ENCODE measurements around the gene SLC25A29.

SLC25A29 gene

DNA sequence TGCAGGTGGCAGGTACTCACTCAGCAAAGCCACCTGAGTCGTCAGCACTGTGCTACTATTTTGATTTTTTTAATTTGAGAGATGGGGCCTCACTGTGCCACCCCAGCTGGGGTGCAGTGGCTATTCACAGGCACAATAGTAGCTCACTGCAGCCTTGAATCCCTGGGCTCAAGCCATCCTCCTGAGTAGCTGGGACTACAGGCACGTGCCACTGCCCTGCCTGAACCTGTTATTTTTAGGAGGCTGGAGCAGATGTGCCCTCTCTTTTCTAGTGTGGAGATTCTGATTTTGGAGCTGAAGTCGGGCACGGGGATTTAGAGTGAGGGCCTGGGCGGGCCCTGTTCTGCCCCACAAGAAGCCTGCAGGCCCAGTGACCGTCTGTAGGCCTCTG lies 34.2 kb upstream of the SLC25A29 start:
- Mint-ChIP-seq H3K27me3 (no peaks in the 10 kb centered on the region), H3K4me3 (no peak overlapping the region), H3K27ac (ENCODE audit: low read depth) (no peak overlapping the region), H3K4me1 (no peaks in the 10 kb centered on the region), H3K9me3 (no peaks in the 10 kb centered on the region), H3K36me3 (ENCODE audit: insufficient read depth) (peaks cover 27% of the 10 kb centered on the region)
- ATAC-seq (replicated peaks; ENCODE audit: extremely low read depth, poor library complexity, severe bottlenecking), result no peak
- DNase-seq (ENCODE audit: low spot score in 2 of 2), result no peak

DNA sequence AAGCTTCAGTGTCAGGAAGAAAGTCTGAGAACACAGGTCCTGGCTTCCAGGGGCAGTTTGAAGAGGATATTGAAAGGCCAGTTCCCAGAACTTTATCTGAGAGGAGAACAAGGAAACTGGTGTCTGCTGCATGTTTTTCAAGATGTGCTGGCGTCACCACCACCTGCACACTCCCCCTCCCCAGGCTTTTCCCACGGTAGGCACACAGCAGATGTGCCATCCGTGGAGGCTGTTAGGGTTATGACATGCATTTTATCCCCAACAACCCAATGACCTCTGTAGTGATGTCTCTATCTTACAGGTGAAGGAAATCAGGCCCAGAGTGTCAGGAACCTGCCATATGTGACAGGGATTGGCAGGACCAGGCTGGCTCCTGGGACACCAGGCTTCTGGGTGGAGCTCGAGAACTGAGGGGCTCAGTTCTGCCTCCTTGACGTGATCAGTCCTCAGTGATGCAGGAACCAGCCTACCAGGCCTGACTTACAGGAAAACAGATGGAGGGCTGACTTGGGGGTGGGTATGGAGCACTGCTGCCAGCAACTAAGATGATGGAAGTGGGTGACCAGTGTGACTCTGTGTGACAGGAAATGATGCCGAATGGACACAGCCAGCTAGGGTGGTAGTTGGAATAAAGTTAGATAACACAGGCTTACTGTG lies 33.6 kb upstream of the SLC25A29 start:
- Mint-ChIP-seq H3K4me1 (no peaks in the 10 kb centered on the region), H3K27ac (ENCODE audit: low read depth) (peak overlapping the region; percentile 78), H3K27me3 (no peaks in the 10 kb centered on the region), H3K36me3 (ENCODE audit: insufficient read depth) (peaks cover 30% of the 10 kb centered on the region), H3K9me3 (no peaks in the 10 kb centered on the region), H3K4me3 (no peak overlapping the region)
- DNase-seq (ENCODE audit: low spot score in 2 of 2) (no peak), ATAC-seq (replicated peaks; ENCODE audit: extremely low read depth, poor library complexity, severe bottlenecking) (no peak)

- no peak for ATAC-seq (replicated peaks; ENCODE audit: extremely low read depth, poor library complexity, severe bottlenecking)
- no peaks in the 10 kb centered on the region for H3K4me1 Mint-ChIP-seq
- H3K36me3 Mint-ChIP-seq (ENCODE audit: insufficient read depth), result peaks cover 21% of the 10 kb centered on the region
- H3K27ac Mint-ChIP-seq (ENCODE audit: low read depth), result peak overlapping the region; percentile 61
- no peaks in the 10 kb centered on the region for H3K27me3 Mint-ChIP-seq
- no peak for DNase-seq (ENCODE audit: low spot score in 2 of 2)
- no peak overlapping the region for H3K4me3 Mint-ChIP-seq
- no peaks in the 10 kb centered on the region for H3K9me3 Mint-ChIP-seq
Measured at GRCh38 chr14:100336618-100337530, 30.6 kb upstream of the SLC25A29 start.

GRCh38 chr14:100334904-100335303 lies 28.7 kb upstream of the SLC25A29 start:
- ATAC-seq (replicated peaks; ENCODE audit: extremely low read depth, poor library complexity, severe bottlenecking) (no peak), DNase-seq (ENCODE audit: low spot score in 2 of 2) (no peak)
- H3K36me3 Mint-ChIP-seq (ENCODE audit: insufficient read depth), result peaks cover 21% of the 10 kb centered on the region

DNA sequence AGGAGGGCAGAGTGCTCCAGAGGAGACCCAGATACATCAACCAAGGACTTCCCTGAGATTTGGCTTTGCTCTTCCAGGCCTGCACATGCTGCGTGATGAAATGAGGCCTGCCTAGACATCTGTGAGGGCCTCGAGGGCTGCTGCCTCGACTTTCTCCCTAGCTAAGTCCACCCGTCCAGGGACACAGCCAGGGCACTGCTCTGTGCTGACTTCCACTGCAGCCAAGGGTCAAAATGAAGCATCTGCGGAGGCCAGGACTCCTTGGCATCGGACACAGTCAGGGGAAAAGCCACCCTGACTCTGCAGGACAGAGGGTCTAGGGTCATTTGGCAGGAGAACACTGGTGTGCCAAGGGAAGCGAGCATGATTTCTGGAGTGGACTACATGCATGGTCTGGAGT lies 27.6 kb upstream of the SLC25A29 start:
- Mint-ChIP-seq H3K27ac (ENCODE audit: low read depth) (no peak overlapping the region), H3K9me3 (no peaks in the 10 kb centered on the region), H3K27me3 (no peaks in the 10 kb centered on the region), H3K4me1 (no peaks in the 10 kb centered on the region), H3K36me3 (ENCODE audit: insufficient read depth) (peaks cover 18% of the 10 kb centered on the region), H3K4me3 (no peak overlapping the region)
- ATAC-seq (replicated peaks; ENCODE audit: extremely low read depth, poor library complexity, severe bottlenecking) (no peak), DNase-seq (ENCODE audit: low spot score in 2 of 2) (no peak)

More at GRCh38 chr14:100334904-100335303, 28.7 kb upstream of the SLC25A29 start:
- Mint-ChIP-seq H3K9me3 (no peaks in the 10 kb centered on the region), H3K27me3 (no peaks in the 10 kb centered on the region), H3K4me3 (no peak overlapping the region), H3K4me1 (no peaks in the 10 kb centered on the region), H3K27ac (ENCODE audit: low read depth) (no peak overlapping the region)

GRCh38 chr14:100333311-100333710 lies 27.1 kb upstream of the SLC25A29 start:
- Mint-ChIP-seq H3K36me3 (ENCODE audit: insufficient read depth) (peaks cover 16% of the 10 kb centered on the region), H3K27ac (ENCODE audit: low read depth) (no peak overlapping the region), H3K4me3 (no peak overlapping the region), H3K27me3 (no peaks in the 10 kb centered on the region), H3K9me3 (no peaks in the 10 kb centered on the region), H3K4me1 (no peaks in the 10 kb centered on the region)
- no peak for DNase-seq (ENCODE audit: low spot score in 2 of 2)
- ATAC-seq (replicated peaks; ENCODE audit: extremely low read depth, poor library complexity, severe bottlenecking), result no peak

- Mint-ChIP-seq H3K4me1 (no peaks in the 10 kb centered on the region), H3K27ac (ENCODE audit: low read depth) (no peak overlapping the region), H3K4me3 (no peak overlapping the region), H3K9me3 (no peaks in the 10 kb centered on the region), H3K27me3 (no peaks in the 10 kb centered on the region), H3K36me3 (ENCODE audit: insufficient read depth) (peaks cover 14% of the 10 kb centered on the region)
- ATAC-seq (replicated peaks; ENCODE audit: extremely low read depth, poor library complexity, severe bottlenecking) (no peak), DNase-seq (ENCODE audit: low spot score in 2 of 2) (no peak)
Measured at GRCh38 chr14:100332797-100333196, 26.6 kb upstream of the SLC25A29 start.

DNA sequence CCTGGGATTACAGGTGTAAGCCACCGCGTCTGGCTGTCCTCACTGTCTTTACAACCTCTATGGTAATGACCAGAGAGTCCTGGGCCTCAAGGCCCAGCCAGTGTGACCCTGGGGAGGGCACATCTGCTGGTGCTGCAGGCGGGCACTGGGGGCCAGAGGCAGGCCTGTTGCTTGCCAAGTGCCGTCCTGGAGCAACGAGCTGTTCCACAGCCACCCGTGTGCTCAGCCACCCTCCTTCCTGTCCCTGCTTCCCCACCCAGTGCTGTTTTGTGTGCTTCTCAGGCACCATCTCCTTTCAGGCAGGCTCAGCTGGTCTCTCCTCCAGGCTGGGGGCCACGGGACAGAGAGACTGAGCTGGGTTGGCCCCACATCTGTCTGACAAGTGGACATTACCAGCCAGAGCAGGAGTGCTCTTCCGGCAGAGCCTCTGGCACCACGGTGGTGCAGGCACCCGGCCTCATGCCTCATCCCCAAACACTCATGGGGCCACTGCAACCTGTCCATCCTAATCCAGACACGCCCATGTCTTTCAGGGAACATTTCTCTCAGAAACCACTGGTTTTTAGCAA lies 25.9 kb upstream of the SLC25A29 start:
- Mint-ChIP-seq H3K36me3 (ENCODE audit: insufficient read depth) (peaks cover 14% of the 10 kb centered on the region), H3K4me1 (no peaks in the 10 kb centered on the region), H3K4me3 (no peak overlapping the region), H3K9me3 (no peaks in the 10 kb centered on the region), H3K27me3 (no peaks in the 10 kb centered on the region), H3K27ac (ENCODE audit: low read depth) (peak overlapping the region; percentile 83)
- DNase-seq (ENCODE audit: low spot score in 2 of 2) (no peak), ATAC-seq (replicated peaks; ENCODE audit: extremely low read depth, poor library complexity, severe bottlenecking) (no peak)

DNA sequence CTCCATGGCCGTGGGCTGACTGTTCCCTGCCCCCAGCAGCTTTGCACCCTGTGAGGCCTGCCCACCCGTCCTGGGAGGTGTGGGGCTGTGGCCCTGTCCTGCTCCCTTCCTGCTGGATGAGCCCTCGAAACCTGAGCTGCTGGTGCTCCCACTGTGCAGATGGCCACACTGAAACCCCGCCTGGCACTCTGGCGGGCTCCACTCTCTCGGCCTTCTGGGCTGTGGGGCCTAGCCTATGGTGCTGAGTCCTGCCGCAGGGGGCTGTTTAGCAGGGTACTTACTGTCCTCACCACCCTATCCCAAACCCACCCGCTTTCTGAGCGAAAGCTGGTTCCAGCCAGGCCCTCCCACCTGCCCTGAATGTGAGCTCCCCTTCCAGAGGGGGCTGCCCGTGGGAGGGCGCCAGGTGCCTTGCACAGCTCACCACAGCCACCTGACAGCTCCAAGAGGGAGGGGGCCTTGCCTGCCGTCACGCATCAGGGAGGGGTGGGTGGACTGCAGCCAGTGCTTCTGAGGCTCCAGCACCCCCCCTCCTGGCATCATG lies 24.2 kb upstream of the SLC25A29 start:
- no peak overlapping the region for H3K4me3 Mint-ChIP-seq
- no peak for DNase-seq (ENCODE audit: low spot score in 2 of 2)
- no peak overlapping the region for H3K27ac Mint-ChIP-seq (ENCODE audit: low read depth)
- no peak for ATAC-seq (replicated peaks; ENCODE audit: extremely low read depth, poor library complexity, severe bottlenecking)
- H3K27me3 Mint-ChIP-seq, result no peaks in the 10 kb centered on the region
- H3K9me3 Mint-ChIP-seq, result no peaks in the 10 kb centered on the region
- peaks cover 5% of the 10 kb centered on the region for H3K36me3 Mint-ChIP-seq (ENCODE audit: insufficient read depth)
- H3K4me1 Mint-ChIP-seq, result no peaks in the 10 kb centered on the region

DNA sequence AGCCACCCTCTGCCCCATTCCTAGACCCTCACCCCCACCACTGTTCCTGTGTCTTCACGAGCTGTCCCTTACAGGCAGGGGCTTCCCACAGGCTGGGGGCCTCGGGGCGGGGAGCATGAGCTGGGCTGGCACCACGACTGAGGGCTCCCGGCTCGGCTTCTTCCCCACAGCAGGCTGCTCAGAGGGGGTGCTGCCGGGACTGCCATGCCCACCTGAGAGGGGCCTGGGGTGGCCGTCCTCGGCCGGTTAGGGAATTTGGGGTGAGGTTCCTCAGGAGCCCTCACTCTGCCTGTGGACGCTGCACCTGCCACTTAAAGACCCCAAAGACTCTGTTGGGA lies 23.7 kb upstream of the SLC25A29 start:
- no peaks in the 10 kb centered on the region for H3K9me3 Mint-ChIP-seq
- H3K27ac Mint-ChIP-seq (ENCODE audit: low read depth), result peak overlapping the region; percentile 53
- no peak for DNase-seq (ENCODE audit: low spot score in 2 of 2)
- ATAC-seq (replicated peaks; ENCODE audit: extremely low read depth, poor library complexity, severe bottlenecking), result no peak
- H3K4me1 Mint-ChIP-seq, result no peaks in the 10 kb centered on the region
- no peaks in the 10 kb centered on the region for H3K27me3 Mint-ChIP-seq
- peaks cover 3% of the 10 kb centered on the region for H3K36me3 Mint-ChIP-seq (ENCODE audit: insufficient read depth)
- H3K4me3 Mint-ChIP-seq, result no peak overlapping the region

DNA sequence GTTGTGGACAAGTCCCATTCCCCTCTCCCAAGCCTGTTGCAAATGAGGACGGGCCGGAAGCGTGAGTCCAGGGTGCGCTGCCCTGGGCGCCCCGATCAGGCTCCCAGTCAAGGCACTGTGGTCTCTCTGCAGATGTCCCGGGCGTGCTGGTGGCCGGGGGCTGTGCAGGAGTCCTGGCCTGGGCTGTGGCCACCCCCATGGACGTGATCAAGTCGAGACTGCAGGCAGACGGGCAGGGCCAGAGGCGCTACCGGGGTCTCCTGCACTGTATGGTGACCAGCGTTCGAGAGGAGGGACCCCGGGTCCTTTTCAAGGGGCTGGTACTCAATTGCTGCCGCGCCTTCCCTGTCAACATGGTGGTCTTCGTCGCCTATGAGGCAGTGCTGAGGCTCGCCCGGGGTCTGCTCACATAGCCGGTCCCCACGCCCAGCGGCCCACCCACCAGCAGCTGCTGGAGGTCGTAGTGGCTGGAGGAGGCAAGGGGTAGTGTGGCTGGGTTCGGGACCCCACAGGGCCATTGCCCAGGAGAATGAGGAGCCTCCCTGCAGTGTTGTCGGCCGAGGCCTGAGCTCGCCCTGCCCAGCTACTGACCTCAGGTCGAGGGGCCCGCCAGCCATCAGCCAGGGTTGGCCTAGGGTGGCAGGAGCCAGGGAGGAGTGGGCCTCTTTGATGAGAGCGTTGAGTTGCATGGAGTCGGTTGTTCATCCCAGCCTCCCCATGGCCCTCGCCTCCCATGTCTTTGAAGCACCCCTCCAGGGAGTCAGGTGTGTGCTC lies 23.2 kb upstream of the SLC25A29 start:
- H3K27ac Mint-ChIP-seq (ENCODE audit: low read depth), result peak overlapping the region; percentile 53
- ATAC-seq (replicated peaks; ENCODE audit: extremely low read depth, poor library complexity, severe bottlenecking) (no peak), DNase-seq (ENCODE audit: low spot score in 2 of 2) (no peak)
- no peaks in the 10 kb centered on the region for H3K27me3 Mint-ChIP-seq
- no peaks in the 10 kb centered on the region for H3K9me3 Mint-ChIP-seq
- H3K4me3 Mint-ChIP-seq, result no peak overlapping the region
- no peaks in the 10 kb centered on the region for H3K4me1 Mint-ChIP-seq
- no peaks in the 10 kb centered on the region for H3K36me3 Mint-ChIP-seq (ENCODE audit: insufficient read depth)

GRCh38 chr14:100328495-100329163 lies 22.4 kb upstream of the SLC25A29 start:
- Mint-ChIP-seq H3K9me3 (no peaks in the 10 kb centered on the region), H3K27me3 (no peaks in the 10 kb centered on the region), H3K4me3 (no peak overlapping the region), H3K4me1 (no peaks in the 10 kb centered on the region), H3K36me3 (ENCODE audit: insufficient read depth) (no peaks in the 10 kb centered on the region), H3K27ac (ENCODE audit: low read depth) (peak overlapping the region; percentile 53)
- ATAC-seq (replicated peaks; ENCODE audit: extremely low read depth, poor library complexity, severe bottlenecking), result no peak
- no peak for DNase-seq (ENCODE audit: low spot score in 2 of 2)
